A549 (cell line): ENCODE results near the gene MAP3K12.

Experiments
- BHLHE40 ChIP-seq: IDR thresholded peaks from 2 replicates; pipeline ENCODE4 v1.6.1; 2012; ENCODE audit warnings: low read depth, low read length, inconsistent platforms
- CHD4 ChIP-seq: fragments of 200-600 bp; sonication (generic); IDR thresholded peaks from 2 replicates; pipeline ENCODE4 v1.6.1; 2016; ENCODE audit warnings: antibody characterized with exemption, mild to moderate bottlenecking, borderline replicate concordance
- CTCF ChIP-seq: fragments of >200 bp; sonication (Bioruptor Twin); formaldehyde crosslinking; IDR thresholded peaks from 3 replicates; pipeline ENCODE4 v1.5.1; 2016
- PBX3 ChIP-seq: IDR thresholded peaks from 2 replicates; pipeline ENCODE4 v1.6.1; 2012
- RAD21 ChIP-seq, 2 experiments: fragments of >200 bp in 1 of 2; sonication (Bioruptor Twin) in 1 of 2; formaldehyde crosslinking in 1 of 2; IDR thresholded peaks in 1 of 2; conservative IDR thresholded peaks in 1 of 2; 2 replicates in 1 of 2; 3 replicates in 1 of 2; pipeline ENCODE4 v1.6.1; 2012 to 2018; ENCODE audit warnings: inconsistent platforms in 1 of 2
- REST ChIP-seq: fragments of 200-600 bp; sonication (generic); IDR thresholded peaks from 2 replicates; pipeline ENCODE4 v1.6.1; 2016; ENCODE audit warnings: antibody characterized with exemption, mild to moderate bottlenecking, moderate library complexity
- USF2 ChIP-seq: fragments of 450-650 bp; IDR thresholded peaks from 2 replicates; pipeline ENCODE4 v1.6.1; 2014; ENCODE audit warnings: antibody characterized with exemption

GRCh38 chr12:53464685-53465418, 34.4 kb downstream of the MAP3K12 start:
- no peak for TF ChIP-seq PBX3
- no peak for TF ChIP-seq REST
- no peak for TF ChIP-seq CTCF
- no peak for TF ChIP-seq RAD21 (conservative IDR thresholded peaks at IDR 0.05 in 1 of 2, IDR thresholded peaks at IDR 0.05 in 1 of 2)
- no peak for TF ChIP-seq CHD4
- no peak for TF ChIP-seq USF2
- no peak for TF ChIP-seq BHLHE40
